Breast epithelium (tissue), 4 donors: ENCODE results near the gene BRD7. TPM values are rescaled to one million over a fixed set of nuclear protein-coding genes. Genes with fewer than 3 reads are reported as not detected.

Source experiments
- DNase-seq, 2 donors: peaks; one replicate each; pipeline ENCODE4 v3.0.0-alpha.2; 2019; ENCODE audit warnings: low spot score in 2 of 2
- H3K27ac ChIP-seq, 2 donors: fragments of 200-600 bp; sonication (generic) in 1 of 2; one replicate each; pipeline ENCODE4 v1.5.1; 2016 to 2019; ENCODE audit warnings: mild to moderate bottlenecking in 1 of 2
- H3K27me3 ChIP-seq, 2 donors: fragments of 200-600 bp; sonication (generic) in 1 of 2; one replicate each; pipeline versions ENCODE4 v1.5.1 to v1.6.0; 2017 to 2019; ENCODE audit warnings: control low read depth in 1 of 2, mild to moderate bottlenecking in 1 of 2
- H3K36me3 ChIP-seq: fragments of 200-600 bp; one replicate; pipeline ENCODE4 v1.5.1; 2019
- H3K4me1 ChIP-seq, 2 donors: fragments of 200-600 bp; sonication (generic); one replicate each; pipeline ENCODE4 v1.5.1; 2016 to 2019; ENCODE audit warnings: control low read depth in 1 of 2
- H3K4me3 ChIP-seq, 3 donors: fragments of 200-600 bp; sonication (generic); 1 replicate in 2 of 3; 2 replicates in 1 of 3; pipeline ENCODE4 v1.5.1; 2016 to 2019; ENCODE audit warnings: mild to moderate bottlenecking in 3 of 3, moderate library complexity in 2 of 3
- H3K9me3 ChIP-seq, 2 donors: fragments of 200-600 bp; sonication (generic) in 1 of 2; one replicate each; pipeline ENCODE4 v1.5.1; 2016 to 2019; ENCODE audit warnings: control low read depth in 1 of 2
- CTCF ChIP-seq, 3 donors: fragments of 450-650 bp; IDR thresholded peaks; one replicate each; pipeline ENCODE4 v1.5.1; 2016 to 2017; ENCODE audit warnings: antibody characterized with exemption in 3 of 3, mild to moderate bottlenecking in 3 of 3, moderate library complexity in 3 of 3
- POLR2A ChIP-seq: fragments of 450-650 bp; IDR thresholded peaks from one replicate; pipeline ENCODE4 v1.6.1; 2016; ENCODE audit warnings: antibody characterized with exemption, mild to moderate bottlenecking, moderate library complexity
- POLR2AphosphoS5 ChIP-seq, 3 donors: sonication (generic); formaldehyde crosslinking; IDR thresholded peaks; one replicate each; pipeline ENCODE4 v1.6.1; 2017; ENCODE audit warnings: antibody characterized with exemption in 3 of 3
- intact Hi-C: fragments of 100-400 bp; cut with DNase I; formaldehyde crosslinking; loops from one replicate; pipeline ENCODE4 v1.15.1; 2023; ENCODE audit warnings: low total_unique reads
- total RNA-seq, 3 donors: library from RNA; depleted of rRNA; stranded (reverse); fragments of >200 nt; gene quantifications; one replicate each; pipeline ENCODE4 v1.1.0, GENCODE V29; 2016

Gene BRD7
- 10 to 100 TPM; 42.0 to 53.9 (median 43.0) TPM for total RNA-seq

GRCh38 chr16:50368410-50369132, at the start of gene BRD7:
Gene BRD7, minus strand, starts transcription at chr16:50368988. Its CDS starts 214 bp downstream, at chr16:50368774.
- DNase-seq = peak in 1 of 2 donors; percentile 34
- Histone ChIP-seq H3K27me3 (no peaks in the 10 kb centered on the region), H3K4me1 (peaks cover 0 to 14% of the 10 kb centered on the region in 2 donors), H3K27ac (peak within 1 kb of the TSS; percentile 83 to 84), H3K36me3 (no peaks in the 10 kb centered on the region), H3K4me3 (peak within 1 kb of the TSS; percentile 94 to 99 (median 99)), H3K9me3 (no peaks in the 10 kb centered on the region)
- intact Hi-C loops = no loop called here
- no peak for TF ChIP-seq POLR2AphosphoS5 (IDR thresholded peaks at IDR 0.05)
- TF ChIP-seq CTCF (IDR thresholded peaks at IDR 0.05) = peak in 1 of 3 donors; percentile 54
- TF ChIP-seq POLR2A = no peak

GRCh38 chr16:50416388-50416787, 47.6 kb upstream of the BRD7 start:
- no peak overlapping the region for H3K27ac ChIP-seq
- peaks cover 30 to 50% of the 10 kb centered on the region in 2 donors for H3K9me3 ChIP-seq
- intact Hi-C loops = no loop called here
- no peaks in the 10 kb centered on the region for H3K36me3 ChIP-seq
- no peak for DNase-seq
- H3K4me1 ChIP-seq = no peaks in the 10 kb centered on the region
- no peaks in the 10 kb centered on the region for H3K27me3 ChIP-seq
- TF ChIP-seq POLR2A (no peak), POLR2AphosphoS5 (IDR thresholded peaks at IDR 0.05) (no peak), CTCF (IDR thresholded peaks at IDR 0.05) (no peak)
- no peak overlapping the region for H3K4me3 ChIP-seq

- no peaks in the 10 kb centered on the region for H3K36me3 ChIP-seq
- H3K27me3 ChIP-seq = no peaks in the 10 kb centered on the region
- no peak for DNase-seq
- no peak overlapping the region for H3K27ac ChIP-seq
- intact Hi-C loops = no loop called here
- H3K9me3 ChIP-seq = peaks cover 18 to 42% of the 10 kb centered on the region in 2 donors
- H3K4me1 ChIP-seq = no peaks in the 10 kb centered on the region
- no peak for TF ChIP-seq POLR2A
- TF ChIP-seq POLR2AphosphoS5 (IDR thresholded peaks at IDR 0.05) = no peak
- no peak for TF ChIP-seq CTCF (IDR thresholded peaks at IDR 0.05)
- H3K4me3 ChIP-seq = no peak overlapping the region
Observed at GRCh38 chr16:50414152-50414551, 45.4 kb upstream of the BRD7 start.

GRCh38 chr16:50411034-50411433, 42.2 kb upstream of the BRD7 start:
- Histone ChIP-seq H3K27me3 (no peaks in the 10 kb centered on the region), H3K4me3 (no peak overlapping the region), H3K4me1 (no peaks in the 10 kb centered on the region), H3K27ac (no peak overlapping the region), H3K36me3 (no peaks in the 10 kb centered on the region), H3K9me3 (peaks cover 8 to 11% of the 10 kb centered on the region in 2 donors)
- intact Hi-C loops = no loop called here
- TF ChIP-seq CTCF (IDR thresholded peaks at IDR 0.05) (no peak), POLR2A (no peak), POLR2AphosphoS5 (IDR thresholded peaks at IDR 0.05) (no peak)
- DNase-seq = no peak

GRCh38 chr16:50408001-50408561, 39.3 kb upstream of the BRD7 start:
- no peak for DNase-seq
- Histone ChIP-seq H3K27ac (no peak overlapping the region), H3K4me3 (no peak overlapping the region), H3K9me3 (no peaks in the 10 kb centered on the region), H3K27me3 (no peaks in the 10 kb centered on the region), H3K4me1 (no peaks in the 10 kb centered on the region), H3K36me3 (no peaks in the 10 kb centered on the region)
- intact Hi-C loops = no loop called here
- no peak for TF ChIP-seq CTCF (IDR thresholded peaks at IDR 0.05)
